HEK293 (cell line): ENCODE measurements around the gene MTRFR.

Experiments
- CTCF ChIP-seq: fragments of 450-650 bp; formaldehyde crosslinking; IDR thresholded peaks from 2 replicates; pipeline ENCODE4 v1.5.1; 2016; ENCODE audit warnings: missing biosample characterization, missing genetic modification characterization
- PRDM1 ChIP-seq: fragments of 450-650 bp; formaldehyde crosslinking; IDR thresholded peaks from 2 replicates; pipeline ENCODE4; 2016; ENCODE audit warnings: missing biosample characterization, missing genetic modification characterization
- SETDB1 ChIP-seq: IDR thresholded peaks from one replicate; pipeline ENCODE4 v1.6.1; 2017; ENCODE audit warnings: mild to moderate bottlenecking, low read length, moderate library complexity, mixed read lengths; ENCODE audit not compliant: insufficient read length
- ZBTB7A ChIP-seq: fragments of 450-650 bp; formaldehyde crosslinking; IDR thresholded peaks from 2 replicates; pipeline ENCODE4 v1.5.1; 2016; ENCODE audit warnings: low read depth, missing biosample characterization, missing genetic modification characterization
- ZNF292 ChIP-seq: fragments of 450-650 bp; formaldehyde crosslinking; IDR thresholded peaks from 2 replicates; pipeline ENCODE4 v1.5.1; 2016; ENCODE audit warnings: low read depth, missing biosample characterization, missing genetic modification characterization, borderline replicate concordance
- ZNF423 ChIP-seq: fragments of 450-650 bp; formaldehyde crosslinking; IDR thresholded peaks from 2 replicates; pipeline ENCODE4 v1.5.1; 2016; ENCODE audit warnings: missing biosample characterization, missing genetic modification characterization
- ZNF514 ChIP-seq: fragments of 450-650 bp; formaldehyde crosslinking; IDR thresholded peaks from 2 replicates; pipeline ENCODE4 v1.5.1; 2016; ENCODE audit warnings: missing biosample characterization, missing genetic modification characterization
- ZNF626 ChIP-seq: fragments of 450-650 bp; sonication (Bioruptor Pico); formaldehyde crosslinking; IDR thresholded peaks from 2 replicates; pipeline ENCODE4 v1.5.1; 2018; ENCODE audit warnings: missing biosample characterization, missing genetic modification characterization, inconsistent platforms
- ZNF670 ChIP-seq: fragments of 450-650 bp; formaldehyde crosslinking; IDR thresholded peaks from 2 replicates; pipeline ENCODE4 v1.5.1; 2016; ENCODE audit warnings: missing biosample characterization, missing genetic modification characterization, low read depth

GRCh38 chr12:123245678-123246077 lies 12.4 kb downstream of the MTRFR start:
- TF ChIP-seq ZNF514 (no peak), CTCF (tag by site-specific recombination) (no peak), ZNF292 (tag by site-specific recombination) (no peak), ZNF670 (no peak), PRDM1 (no peak), SETDB1 (no peak), ZNF423 (tag by site-specific recombination) (no peak), ZBTB7A (tag by site-specific recombination) (no peak), ZNF626 (no peak)
